ENCODE measurements around the gene SNX9.
"Not testable (repeated sequence)": the region's sequence is repeated elsewhere in the genome, so short reads cannot be mapped to it uniquely, and the experiment has no call there.

SNX9 gene

DNA sequence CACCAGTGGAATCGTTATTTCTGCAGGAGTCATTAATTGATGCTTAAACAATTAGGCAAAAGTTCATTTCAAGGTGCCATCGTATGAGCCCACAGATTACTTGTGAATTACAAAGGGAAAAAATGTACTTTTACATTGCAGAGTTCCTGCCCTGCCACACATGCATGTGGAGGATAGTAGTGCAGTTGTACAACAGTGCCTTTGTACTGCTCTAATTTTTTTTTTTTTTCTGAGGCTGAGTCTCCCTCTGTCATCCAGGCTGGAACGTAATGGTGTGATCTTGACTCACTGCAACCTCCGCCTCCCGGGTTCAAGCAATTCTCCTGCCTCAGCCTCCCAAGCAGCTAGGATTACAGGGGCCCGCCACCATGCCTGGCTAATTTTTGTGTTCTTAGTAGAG, 132.6 kb downstream of the SNX9 start:
- no peak for DNase-seq (ENCODE audit: low read depth)

DNA sequence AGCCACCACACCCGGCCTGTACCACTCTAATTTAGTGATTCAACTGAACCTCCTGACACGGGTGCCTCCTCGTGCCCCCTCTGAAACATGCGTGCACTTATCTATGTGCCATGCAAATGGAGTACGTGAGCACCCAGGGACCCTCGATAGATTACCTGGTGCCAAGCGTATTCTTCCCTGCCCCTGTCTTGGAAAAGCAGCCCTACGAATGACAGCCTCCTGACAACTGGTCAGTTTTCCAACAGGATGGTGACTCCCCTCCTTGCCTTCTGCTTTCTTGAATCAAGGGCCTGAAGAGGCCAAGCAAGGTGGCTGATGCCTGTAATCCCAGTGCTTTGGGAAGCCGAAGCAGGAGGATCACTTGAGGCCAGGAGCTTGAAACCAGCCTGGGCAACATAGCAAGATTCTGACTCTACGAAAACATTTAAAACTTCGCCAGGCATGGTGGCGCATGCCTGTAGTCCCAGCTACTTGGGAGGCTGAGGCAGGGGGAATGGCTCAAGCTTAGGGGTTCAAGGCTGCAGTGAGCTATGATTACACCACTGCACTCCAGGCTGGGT, 133.2 kb downstream of the SNX9 start:
- DNase-seq (ENCODE audit: low read depth) = no peak

DNA sequence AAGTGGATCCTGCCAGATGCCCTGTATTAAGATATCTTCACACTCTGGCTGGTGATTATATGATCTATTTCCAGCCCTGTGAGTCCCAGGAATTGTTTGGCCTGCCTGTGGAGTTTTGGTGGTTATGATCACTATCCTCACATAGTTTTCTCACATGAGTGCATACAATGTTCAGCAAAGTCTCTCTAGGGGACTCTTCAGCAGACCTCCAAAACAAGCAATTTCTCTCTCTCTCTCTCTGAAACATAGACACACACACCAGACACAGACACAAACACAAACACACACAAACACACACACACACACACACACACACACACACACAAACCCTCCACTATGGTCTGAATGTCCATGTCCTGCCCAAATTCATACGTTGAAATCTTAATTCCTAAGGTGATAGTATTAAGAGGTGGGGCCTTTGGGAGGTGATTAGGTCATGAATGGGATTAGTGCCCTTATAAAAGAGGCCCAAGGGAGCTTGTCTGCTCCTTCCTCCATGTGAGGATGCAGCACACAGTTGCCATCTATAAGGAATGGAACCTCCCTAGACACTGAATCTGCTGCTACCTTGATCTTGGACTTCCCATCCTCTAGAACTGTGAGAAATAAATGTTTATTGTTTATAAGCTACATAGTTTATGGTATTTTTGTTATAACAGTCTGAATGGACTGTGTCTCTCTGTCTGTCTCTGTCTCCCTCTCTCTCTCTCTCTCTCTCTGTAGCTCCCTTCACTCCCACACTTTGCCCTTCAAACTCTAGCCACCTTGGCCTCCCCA, 136.6 kb downstream of the SNX9 start:
- no peak for DNase-seq (ENCODE audit: low read depth)

DNA sequence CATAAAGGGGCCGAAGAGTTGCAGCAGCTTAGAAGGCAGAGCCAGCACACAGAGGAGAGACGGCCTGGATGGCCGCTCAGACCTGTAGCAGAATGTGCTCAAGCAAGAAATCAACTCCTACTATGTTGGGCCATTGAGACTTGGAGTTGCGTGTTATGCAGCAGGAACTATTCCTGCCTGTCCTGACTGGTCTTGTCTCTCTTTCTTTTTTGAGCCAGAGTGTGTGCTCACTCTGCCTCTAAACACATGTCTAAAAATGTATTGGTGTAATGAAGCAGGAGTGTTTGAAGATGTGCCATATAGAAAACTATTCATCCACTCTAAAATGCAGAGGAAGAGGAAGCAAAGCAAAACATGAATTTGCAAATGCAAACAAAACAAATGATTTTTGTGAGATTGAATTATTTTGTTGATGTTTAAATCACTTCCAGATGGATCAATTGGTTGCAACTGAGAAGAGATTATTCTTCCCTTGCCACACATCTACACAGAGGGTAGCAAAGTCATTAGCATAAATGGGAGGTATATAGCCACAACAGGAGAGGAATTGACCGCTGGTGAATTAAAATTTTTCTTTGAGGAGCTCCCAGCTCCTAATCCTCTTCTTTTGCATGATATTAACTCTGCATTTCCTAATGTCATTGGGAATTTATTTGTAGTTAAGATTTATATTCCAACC, 138.2 kb downstream of the SNX9 start:
- no peak for DNase-seq (ENCODE audit: low read depth)

DNA sequence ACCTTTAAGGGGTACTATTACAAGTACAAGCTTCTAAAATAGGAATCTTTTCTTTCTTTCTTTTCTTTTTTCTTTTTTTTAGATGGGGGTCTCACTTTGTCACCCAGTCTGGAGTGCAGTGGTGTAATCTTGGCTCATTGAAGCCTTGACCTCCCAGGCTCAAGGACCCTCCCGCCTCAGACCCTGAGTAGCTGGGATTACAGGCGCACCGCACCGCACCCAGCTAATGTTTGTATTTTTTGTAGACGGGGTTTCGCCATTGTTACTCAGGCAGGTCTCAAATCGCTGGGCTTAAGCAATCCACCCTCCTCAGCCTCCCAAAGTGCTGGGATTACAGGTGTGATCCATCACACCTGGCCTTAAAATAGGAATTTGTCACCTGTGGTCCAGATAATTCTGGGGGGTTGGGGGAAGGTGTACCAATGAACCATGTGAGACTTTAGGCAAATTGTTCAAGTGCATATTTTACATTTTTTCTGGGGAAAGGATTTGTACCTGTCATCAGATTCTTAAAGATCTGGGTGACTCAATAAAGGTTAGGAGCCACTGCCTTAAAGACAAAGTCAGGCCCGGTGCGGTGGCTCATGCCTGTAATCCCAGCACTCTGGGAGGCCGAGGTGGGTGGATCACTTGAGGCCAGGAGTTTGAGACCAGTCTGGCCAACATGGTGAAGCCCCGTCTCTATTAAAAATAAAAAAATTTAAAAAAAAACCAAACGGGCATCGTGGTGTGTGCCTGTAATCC, 139.0 kb downstream of the SNX9 start:
- DNase-seq (ENCODE audit: low read depth) = no peak

DNA sequence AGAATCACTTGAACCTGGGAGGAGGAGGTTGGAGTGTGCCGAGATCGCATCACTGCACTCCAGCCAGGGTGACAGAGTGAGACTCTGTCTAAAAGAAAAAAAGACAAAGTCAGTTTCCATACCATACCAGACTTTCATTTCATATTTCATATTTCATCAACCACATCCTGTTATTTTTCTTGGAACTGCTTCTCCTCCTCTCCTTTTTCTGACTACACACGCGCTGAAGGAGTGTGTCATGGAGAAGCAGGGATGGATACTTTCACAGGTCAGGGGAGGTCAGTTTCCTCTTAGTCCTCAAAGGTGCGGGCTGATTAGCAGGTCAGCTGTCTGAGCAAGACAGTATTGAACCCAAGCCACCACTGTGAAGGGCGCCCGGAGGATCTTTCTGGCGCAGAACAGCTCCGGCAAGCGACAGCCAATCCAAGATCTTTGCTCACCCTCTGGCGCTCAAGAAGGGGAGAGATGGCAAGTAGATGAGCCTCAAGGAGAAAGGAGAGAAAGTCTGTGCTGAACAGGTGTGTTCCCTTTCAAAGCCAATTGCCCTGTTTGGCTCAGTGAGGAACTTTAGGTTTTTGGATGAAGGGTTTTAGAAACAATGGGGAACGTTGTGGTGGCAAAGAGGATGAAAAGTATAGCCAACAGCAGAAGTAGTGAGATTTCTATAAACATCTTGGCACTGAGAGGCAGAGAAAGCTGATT, 139.7 kb downstream of the SNX9 start:
- no peak for DNase-seq (ENCODE audit: low read depth)

DNA sequence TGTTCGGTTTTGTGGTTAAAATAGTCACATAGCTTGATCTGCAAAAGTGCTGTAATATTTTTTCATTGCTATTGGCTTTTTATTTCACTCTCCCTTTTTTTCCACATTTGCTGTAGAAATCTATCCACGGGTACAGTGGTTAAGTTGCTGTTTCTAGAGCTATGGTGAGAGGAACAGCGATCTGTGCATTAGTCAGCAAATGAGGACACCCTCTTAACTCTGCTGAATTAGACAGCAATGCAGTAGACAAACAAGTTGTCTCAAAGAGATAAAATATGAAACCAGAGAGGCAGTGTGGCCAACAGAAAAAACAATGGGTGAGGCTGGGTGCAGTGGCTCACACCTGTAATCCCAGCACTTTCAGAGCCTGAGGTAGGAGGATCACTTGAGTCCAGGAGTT, 141.1 kb downstream of the SNX9 start:
- no peak for DNase-seq (ENCODE audit: low read depth)

DNA sequence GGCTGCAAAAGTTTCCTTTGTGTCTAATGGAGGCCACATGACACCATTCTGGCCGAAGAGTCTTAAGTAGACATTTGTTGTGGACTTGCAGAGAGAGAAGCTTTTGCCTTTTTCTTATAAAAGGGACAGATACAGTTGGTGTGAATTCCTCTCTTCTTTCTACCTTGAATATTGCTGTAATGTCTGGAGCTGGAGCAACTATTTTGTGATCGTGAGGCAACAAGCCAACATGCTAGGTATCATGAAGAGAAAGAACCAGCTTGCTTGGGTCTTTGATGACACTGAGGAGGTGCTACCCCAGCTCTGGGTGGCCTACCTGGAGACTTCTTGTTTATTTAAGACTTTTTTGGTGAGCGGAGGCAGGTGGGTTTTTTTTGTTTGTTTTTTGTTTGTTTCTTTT, 142.3 kb downstream of the SNX9 start:
- DNase-seq (ENCODE audit: low read depth) = no peak

DNA sequence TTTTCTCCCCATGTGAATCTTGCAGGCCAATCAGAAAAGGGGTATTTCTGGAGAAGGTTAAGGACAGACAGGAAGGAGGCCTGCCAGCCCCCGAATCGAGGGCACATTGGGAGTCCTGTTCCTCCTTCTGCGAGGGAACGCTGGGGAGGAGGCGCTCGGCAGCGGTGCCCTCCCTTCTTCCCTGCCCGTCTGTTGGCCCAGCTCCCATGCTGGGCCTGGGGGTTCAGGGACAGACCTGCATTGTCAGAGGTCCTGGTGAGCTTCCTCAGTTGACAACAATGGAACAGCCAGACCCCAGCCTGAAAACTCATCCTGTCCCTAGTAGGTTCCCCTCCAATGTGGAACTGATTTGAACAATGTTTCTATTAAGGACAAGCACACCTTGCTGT, 143.5 kb downstream of the SNX9 start:
- no peak for DNase-seq (ENCODE audit: low read depth)

DNA sequence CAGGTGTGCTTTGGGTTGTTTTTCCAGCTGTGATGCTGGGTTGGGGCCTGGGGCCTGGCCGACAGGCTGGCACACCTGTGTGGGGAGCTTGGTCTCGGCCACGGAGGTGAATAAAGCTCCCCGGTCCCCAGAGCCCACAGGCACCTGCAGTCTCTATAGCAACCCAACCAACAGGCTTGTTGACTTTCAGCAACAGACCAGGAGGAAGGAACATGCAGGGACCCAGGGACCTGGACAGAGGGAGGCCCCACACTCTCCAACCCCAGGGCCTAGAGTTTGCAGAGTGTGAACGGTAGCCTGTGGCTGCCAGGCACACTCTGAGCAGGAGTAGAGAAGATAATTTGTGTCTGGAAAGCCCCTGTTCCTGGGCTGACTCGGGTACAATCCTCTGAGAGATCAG, 144.0 kb downstream of the SNX9 start:
- DNase-seq (ENCODE audit: low read depth) = no peak

DNA sequence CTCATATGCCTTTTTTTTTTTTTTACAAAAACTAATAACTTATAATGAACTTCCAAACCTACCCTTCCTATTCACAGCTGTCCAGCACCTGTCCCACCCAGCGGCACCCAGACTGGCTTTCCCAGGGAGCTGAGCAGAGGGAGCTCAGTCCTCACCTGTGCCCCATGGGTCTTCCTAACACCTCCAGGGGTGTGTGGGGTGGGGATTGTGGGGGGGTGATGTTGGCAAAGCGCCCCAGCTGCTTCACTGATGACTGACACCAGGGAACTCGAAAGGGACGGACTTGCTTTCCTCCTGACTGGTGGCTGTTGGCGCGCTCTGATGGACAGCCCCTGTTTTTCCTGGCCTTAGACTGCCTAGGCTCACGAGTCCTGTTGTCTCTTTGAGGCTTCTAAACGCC, 144.4 kb downstream of the SNX9 start:
- no peak for DNase-seq (ENCODE audit: low read depth)

DNA sequence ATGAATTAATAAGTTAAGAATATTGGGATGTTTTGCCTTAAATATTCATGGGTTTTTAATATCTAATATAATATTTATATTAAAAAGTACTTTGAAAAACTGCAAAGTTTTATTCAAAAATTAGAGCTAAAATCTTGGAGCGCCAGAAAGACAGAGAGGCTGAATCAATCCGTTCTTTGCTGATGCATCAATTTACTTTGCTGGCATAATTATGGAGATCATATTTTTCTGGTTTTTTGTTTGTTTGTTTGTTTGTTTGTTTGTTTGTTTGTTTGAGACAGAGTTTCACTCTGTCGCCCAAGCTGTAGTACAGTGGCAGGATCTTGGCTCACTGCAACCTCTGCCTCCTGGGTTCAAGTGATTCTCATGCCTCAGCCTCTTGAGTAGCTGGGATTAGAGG, 149.1 kb downstream of the SNX9 start:
- DNase-seq (ENCODE audit: low read depth) = not testable (repeated sequence)

DNA sequence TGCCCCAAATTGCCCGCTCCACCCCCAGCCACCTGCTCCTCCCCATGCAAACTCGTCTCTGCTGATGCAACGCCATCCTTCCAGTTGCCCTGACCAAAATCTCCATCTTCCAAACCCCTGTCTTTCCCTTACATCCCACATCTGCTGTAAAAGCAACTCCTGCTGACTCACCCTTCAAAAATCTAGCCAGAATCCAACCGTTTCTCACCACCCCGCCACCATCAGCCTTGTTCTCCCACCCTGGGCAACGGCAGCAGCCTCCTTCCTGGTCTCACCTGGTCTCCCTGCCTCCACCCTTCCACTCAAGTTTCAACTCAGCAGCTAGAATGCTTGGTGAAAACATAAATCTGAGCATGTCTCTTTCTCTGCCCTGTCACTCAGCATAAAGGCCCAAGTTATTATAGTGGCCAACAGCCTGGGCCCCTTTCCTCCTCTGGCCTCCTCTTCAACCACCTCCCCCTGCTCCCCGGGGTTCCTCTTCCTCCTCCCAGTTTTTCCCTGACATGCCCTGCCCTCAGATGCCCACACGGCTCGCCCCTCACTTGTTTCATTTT, 151.4 kb downstream of the SNX9 start:
- no peak for DNase-seq (ENCODE audit: low read depth)

DNA sequence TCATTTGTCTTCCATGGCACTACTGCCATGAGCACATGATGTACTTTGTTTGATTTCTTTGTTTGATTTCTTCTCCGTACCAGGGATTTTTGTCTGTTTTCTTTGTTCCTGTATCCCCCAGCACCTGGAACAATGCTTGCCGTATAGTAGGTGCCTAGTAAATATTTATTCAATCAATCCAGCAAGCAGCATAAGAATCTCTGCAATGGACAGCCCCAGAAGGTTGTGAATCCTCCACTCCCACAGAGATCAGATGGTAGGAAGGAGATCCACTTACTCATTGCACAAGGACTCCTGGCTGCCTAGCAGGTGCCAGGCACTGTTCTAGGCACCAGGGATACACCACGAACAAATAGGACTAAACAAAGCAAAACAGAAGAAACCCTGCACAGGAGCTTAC, 151.9 kb downstream of the SNX9 start:
- DNase-seq (ENCODE audit: low read depth) = no peak

DNA sequence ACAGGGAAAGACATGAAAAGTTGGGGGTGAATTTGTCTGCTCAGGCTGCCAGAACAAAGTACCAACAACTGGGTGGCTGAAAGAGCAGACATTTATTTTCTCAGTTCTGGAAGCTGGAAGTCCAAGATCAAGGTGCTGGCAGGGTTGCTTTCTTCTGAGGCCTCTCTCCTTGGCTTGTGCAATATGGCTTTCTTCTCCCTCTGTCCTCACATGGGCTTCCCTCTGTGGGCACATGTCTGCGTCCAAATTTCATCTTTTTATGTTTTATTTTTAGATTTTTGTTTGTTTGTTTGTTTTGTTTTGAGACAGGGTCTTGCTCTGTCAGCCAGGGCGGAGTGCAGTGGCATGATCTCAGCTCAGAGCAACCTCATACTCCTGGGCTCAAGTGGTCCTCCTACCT, 152.4 kb downstream of the SNX9 start:
- DNase-seq (ENCODE audit: low read depth) = no peak

DNA sequence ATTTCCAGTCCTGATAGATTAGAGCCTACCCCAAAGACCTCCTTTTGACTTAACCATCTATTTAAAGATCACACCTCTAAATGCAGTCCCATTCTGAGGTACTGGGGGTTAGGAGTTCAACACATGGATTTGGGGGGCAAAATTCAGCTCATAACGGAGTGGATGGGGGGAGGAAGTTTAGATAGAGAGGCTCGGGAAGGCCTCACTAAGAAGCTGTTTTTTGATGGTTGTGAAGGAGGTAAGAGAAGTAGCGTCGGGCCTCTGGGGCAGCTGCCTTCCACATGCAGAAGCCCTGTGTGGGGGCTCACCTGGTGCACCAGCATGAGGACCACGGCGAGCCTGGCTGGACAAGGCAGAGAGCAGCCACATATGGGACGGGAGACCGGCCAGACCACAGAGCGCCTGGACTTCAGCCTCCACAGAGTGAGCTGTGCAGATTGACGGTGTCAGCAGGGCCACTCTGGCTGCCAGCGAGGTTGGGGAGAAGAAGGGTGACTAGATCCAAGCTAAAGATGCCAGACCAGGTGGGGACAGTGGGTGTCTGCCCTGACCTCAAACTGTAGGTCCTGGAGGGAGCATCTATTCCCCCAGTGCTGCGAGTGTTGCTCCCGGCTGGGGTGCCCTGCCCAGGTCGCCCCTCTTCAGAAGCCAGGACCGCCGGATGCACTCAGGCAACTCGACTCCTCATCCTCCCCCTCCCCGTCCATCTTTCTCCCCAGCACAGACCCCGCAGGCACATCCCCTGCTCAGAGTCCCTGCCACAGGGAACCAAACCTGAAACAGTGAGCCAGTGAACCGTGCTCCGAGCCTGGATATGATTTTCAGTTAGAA, 153.5 kb downstream of the SNX9 start:
- no peak for DNase-seq (ENCODE audit: low read depth)

DNA sequence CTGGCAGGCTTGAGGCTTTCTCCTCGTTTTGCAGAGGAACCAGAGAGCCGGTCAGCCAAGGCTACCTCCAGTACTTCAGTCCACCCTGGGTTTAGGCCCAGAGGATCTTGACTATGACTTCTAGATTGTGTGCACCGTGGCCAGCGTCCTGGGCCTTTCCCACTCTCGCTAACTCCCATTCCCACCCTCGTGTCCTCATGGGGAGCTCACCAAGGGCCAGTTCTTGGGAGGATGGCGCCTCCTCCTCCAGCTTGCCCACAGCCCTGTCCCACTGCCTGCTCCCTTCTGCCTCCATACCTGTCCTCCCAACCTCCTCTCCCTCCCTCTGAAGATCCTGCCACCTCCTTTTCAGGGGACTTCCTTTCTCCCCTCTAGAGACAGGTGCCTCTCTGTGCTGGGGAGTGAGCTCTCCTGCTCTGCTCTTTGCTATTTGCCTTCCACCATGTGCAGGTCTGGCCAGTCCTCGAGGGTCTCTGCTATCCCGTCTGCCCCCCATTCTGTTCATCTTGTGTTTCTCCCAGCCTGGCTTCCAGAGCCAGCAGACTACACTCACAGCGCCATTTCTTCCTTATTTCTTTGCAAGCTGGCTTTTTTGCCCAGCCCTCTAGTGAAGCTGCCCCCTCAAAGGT, 154.2 kb downstream of the SNX9 start:
- no peak for DNase-seq (ENCODE audit: low read depth)

DNA sequence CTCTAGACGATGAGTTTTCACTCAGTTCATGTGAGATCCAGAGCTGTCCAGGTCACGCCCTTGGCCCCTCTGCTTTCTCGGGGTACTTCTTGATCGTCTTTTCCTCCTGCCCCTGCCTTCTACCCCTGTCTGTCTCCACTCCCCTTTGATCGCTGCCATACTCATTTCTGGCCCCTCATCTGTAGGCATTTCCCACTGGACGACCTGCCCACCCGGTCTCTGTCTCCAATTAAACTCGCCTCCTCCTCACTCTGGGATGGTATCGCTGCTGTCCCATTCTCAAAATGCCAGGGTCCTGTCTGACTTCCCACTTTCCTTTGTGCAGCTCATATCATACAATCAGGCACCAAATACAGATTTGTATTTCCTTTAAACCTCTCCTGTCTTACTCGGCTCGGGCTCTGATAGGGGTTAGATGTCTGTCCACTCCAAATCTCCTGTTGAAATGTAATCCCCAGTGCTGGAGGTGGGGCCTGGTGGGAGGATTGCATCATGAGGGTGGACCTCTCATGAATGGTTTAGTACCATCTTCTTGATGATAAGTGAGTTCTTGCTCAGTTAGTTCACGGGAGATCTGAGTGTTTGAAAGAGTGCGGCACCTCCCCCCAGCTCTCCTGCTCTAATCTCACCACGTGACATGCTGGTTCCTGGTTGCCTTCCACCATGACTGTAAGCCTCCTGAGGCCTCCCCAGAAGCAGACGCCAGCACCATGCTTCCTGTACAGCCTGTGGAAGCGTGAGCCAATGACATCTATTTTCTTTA, 155.2 kb downstream of the SNX9 start:
- DNase-seq (ENCODE audit: low read depth) = no peak

DNA sequence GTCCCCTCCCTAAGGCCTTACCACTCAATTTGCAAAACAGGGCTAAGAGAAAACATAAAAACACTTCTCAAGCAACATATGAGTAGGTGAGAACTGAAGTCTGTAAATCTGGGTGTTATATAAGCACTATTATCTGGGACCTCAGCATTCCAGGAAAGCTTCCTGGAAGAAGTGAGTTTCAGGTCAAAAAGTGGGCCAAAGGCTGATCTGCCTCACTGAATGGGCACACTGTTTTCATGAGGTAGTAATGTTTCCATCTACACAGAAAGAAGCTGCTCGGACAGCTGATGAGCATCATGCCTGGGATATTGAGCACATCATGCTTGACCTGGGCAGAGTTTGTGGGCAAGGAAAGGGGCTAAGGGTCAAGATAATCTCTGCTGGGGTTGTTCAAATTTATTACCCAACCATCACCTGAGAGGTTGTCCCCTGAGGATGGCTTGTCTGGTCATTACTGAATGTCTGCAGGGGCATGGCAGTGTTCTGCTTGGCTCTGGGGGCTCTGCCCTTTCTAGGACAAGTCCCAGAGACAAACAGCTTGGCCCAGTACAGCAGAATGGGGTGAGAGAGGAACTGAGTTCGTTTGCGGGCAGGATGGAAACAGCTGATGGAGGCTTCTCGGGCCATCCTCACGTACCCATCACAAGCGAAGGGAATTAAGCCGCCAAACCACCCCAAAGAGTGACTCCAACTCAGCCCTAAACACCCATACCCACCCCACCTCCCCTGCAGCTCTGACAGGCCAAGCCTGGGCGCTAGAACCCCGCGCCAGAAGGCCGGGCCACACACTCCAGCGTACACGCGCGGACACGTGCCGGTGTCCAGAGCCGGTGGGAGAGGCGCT, 157.5 kb downstream of the SNX9 start:
- DNase-seq (ENCODE audit: low read depth) = no peak
